ENCODE results near the gene KRT16. TPM values are rescaled to one million over a fixed set of nuclear protein-coding genes. Genes with fewer than 3 reads are reported as not detected.
"Not testable (repeated sequence)": the region's sequence is repeated elsewhere in the genome, so short reads cannot be mapped to it uniquely, and the experiment has no call there.

Gene KRT16
- total RNA-seq, 1 experiment from 2014 or later, result 0.08 TPM

DNA sequence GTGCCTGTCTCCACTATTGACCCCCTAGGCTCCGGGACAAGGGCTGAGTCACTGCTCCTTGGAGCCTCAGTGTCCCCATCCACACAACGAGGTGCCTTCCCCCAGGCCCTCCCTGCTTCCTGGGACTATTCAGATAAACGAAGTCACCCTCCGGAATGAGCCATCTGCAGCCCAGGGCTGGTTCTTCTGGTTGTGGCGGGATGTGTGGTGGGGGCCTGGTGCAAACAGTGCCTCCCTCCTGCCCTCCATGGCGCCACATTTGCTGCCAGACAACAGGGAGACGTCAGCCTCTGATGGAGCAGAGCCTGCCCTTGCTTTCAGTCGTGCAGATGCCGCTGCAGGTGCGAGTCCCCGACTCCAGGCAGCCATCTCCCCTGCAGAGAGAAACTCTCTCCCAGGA, 5.1 kb upstream of the KRT16 start:
- peaks cover 6% of the 10 kb centered on the region; the same call in 1 of the 2 replicates for H3K4me1 ChIP-seq
- H3K9me3 ChIP-seq (replicated peaks), result no peaks in the 10 kb centered on the region
- DNase-seq, result no peak

DNA sequence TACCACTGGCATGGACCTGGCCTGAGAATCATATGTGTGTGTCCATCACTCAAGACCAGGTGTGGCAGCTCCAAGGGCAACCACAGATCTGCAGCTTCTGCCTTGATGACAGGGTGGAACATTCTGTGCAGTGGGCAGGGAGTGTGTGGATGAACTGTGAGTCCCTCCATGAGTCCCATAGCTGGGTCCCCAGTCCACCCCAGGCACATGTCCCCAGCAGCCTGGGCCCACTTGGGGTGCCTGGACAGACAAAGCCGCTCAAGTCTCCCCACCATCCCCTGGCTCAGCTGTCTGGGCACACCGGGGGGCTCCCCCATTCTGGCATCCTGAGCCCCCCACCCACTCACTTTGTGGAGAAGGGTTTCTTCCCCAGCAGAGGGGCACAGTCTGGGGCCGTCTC, 4.6 kb upstream of the KRT16 start:
- Histone ChIP-seq H3K9me3 (replicated peaks) (no peaks in the 10 kb centered on the region), H3K4me1 (peaks cover 2% of the 10 kb centered on the region; the same call in 1 of the 2 replicates), H3K4me3 (no peak overlapping the region), H3K36me3 (peaks cover 11% of the 10 kb centered on the region), H3K27me3 (no peaks in the 10 kb centered on the region), H3K27ac (no peak overlapping the region)
- DNase-seq, result no peak

More for the DNA sequence above, 5.1 kb upstream of the KRT16 start:
- Histone ChIP-seq H3K27me3 (no peaks in the 10 kb centered on the region), H3K36me3 (peaks cover 17% of the 10 kb centered on the region), H3K27ac (no peak overlapping the region), H3K4me3 (no peak overlapping the region)

DNA sequence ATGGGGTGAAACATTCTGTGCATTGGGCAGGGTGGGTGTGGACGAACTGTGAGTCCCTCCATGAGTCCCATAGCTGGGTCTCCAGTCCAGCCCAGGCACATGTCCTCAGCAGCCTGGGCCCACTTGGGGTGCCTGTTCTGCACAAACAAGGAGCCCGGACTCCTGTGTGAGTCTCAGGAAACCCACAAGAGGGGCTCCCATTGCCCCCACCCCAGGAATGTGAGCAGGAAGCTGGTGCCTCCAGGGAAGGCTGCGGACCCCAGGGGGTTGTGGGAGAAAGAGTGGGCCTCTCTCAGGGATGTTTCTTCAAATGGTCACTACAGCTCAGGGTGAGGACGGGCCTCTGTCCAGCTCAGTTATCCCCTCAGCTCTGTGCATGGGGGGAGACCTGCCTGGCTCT, 3.9 kb upstream of the KRT16 start:
- not testable (repeated sequence) for H3K27ac ChIP-seq; DNase-seq; H3K9me3 ChIP-seq (replicated peaks); H3K36me3 ChIP-seq; H3K4me1 ChIP-seq; H3K4me3 ChIP-seq; H3K27me3 ChIP-seq

DNA sequence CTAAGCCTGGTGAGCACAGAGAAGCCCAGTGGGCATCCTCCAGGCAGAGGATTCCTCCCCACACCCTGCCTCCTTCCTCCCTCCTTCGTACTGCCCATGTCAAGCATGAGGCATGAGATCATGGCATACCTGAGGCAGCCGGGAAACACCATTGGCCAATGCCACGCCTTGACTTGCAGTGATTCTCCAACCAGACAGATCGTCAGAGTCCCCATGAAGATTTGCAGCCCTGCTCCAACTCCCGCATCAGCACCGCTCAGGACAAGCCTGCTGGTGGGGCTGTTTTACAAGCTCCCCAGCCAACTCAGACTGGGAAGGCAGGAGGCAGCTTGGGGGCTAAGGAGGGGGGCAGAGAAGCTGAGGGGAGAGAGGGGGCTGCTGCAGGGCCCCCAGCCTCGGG, 2.9 kb upstream of the KRT16 start:
- H3K4me1 ChIP-seq, result peaks cover 2% of the 10 kb centered on the region; the same call in 1 of the 2 replicates
- DNase-seq, result no peak
- no peak overlapping the region for H3K27ac ChIP-seq
- no peaks in the 10 kb centered on the region for H3K9me3 ChIP-seq (replicated peaks)
- H3K36me3 ChIP-seq, result 0 out of 2 replicates have a peak, but pooled peaks cover 3% of the 10 kb centered on the region
- H3K4me3 ChIP-seq, result no peak overlapping the region
- no peaks in the 10 kb centered on the region for H3K27me3 ChIP-seq

DNA sequence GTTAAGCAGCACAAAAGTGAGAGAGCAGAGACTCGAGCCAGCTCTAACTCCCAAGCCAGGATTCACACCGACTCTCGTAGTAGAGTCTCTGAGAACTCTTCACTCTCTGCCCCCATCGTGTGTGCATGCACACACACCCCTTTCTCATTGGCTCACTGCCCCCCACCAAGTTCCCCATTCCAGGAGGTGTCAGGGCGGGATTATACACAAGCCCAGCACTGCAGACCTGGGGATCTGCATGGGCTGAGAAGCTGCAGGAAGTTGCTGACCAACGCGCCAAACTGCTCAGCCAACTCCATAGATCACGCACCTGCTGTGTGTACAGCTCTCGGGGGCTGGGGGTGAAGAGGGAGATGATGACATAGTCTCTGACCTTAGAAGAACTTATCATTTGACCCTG, 2.2 kb upstream of the KRT16 start:
- not testable (repeated sequence) for H3K9me3 ChIP-seq (replicated peaks); H3K27ac ChIP-seq; H3K36me3 ChIP-seq; DNase-seq; H3K4me3 ChIP-seq; H3K27me3 ChIP-seq; H3K4me1 ChIP-seq

DNA sequence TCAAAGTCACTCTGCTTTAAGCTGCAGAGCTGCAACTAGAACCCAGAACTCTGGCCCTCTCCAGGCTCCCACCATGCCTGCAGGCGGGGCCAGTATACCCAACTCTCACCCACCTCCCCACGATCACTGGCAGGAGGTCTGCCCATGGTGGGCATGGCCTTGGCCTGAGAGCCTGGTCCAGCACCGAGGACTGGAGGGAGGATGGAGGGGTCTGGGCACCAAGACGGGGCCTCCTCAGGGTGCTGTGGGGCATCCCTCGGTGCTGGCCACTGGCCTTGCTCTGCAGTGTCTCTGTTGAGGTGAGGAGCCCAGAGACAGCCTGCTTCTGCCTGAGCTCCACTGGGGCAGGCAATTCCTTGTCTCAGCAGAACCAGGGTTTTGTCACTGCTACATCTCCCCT, 1.5 kb upstream of the KRT16 start:
- Histone ChIP-seq H3K27me3 (no peaks in the 10 kb centered on the region), H3K27ac (no peak overlapping the region), H3K4me1 (peaks cover 2% of the 10 kb centered on the region; the same call in 1 of the 2 replicates), H3K9me3 (replicated peaks) (no peaks in the 10 kb centered on the region), H3K36me3 (no peaks in the 10 kb centered on the region), H3K4me3 (no peak overlapping the region)
- DNase-seq, result no peak

DNA sequence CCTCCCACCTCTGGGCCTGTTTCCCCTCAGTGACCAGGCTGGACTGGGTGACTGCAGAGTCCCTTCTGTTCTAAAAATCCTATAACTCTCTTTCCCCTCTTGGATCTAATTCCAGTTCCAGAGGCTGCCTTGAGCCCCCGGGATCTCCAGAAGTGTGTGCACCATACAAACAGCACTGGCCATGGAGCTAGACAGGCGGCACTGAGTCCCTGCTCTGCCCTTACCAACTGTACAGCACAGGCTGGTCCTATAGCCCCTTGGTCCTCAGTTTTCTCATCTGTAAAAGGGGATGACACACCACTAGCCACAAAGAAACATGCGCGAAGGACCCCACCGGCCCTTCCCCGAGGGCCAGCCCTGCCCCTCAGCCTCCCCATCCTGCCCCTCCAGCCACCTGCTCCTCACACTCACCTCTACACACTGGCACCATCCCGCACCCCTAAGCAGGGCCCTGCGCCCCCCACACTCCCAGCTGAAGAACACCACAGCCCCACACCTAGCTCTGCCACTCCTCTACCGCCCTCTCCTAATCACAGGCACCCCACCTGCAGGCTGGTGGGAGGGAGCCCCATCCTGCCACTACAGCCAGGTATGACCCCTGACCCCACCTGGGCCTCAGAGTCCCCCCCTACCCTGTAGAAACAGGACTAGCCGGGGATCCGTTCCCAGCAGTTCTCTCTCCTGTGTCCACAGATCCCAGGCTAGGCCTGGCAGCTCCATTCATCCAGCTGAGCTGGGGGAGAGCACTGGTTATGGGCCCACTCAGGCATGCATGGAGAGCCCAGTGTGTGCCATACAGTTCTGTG, 913 bp upstream of the KRT16 start:
- Histone ChIP-seq H3K9me3 (replicated peaks) (no peaks in the 10 kb centered on the region), H3K27ac (no peak overlapping the region), H3K4me3 (no peak overlapping the region), H3K27me3 (no peaks in the 10 kb centered on the region), H3K36me3 (no peaks in the 10 kb centered on the region), H3K4me1 (peaks cover 2% of the 10 kb centered on the region; the same call in 1 of the 2 replicates)
- no peak for DNase-seq

DNA sequence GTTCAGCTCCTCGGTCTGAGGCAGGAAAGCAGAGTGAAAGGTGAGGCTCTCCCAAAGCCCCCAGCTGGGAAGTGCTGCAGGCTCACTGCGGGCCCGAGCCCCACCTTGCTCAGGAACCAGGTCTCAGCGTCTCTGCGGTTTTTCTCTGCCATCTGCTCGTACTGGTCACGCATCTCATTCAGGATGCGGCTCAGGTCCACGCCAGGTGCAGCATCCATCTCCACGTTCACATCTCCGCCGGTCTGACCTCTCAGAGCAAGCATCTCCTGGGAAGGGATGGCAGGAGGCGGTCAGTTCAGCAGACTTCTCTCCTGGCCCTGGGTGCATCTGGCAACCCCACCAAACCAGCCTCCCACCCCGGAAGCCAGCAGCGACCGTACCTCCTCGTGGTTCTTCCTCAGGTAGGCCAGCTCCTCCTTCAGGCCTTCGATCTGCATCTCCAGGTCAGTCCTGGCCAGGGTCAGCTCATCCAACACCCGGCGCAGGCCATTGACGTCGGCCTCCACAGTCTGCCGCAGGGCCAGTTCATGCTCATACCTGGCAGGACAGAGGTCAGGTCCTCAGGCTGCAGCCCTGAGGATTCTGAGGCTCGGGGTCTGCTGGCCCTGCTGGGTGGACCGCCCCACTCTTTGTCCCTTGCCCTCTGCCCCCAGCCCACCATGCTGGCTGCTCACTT, 1.5 kb downstream of the KRT16 start:
- Histone ChIP-seq H3K27me3 (no peaks in the 10 kb centered on the region), H3K9me3 (replicated peaks) (no peaks in the 10 kb centered on the region; the same call in 1 of the 2 replicates), H3K4me1 (no peaks in the 10 kb centered on the region), H3K36me3 (no peaks in the 10 kb centered on the region), H3K27ac (no peak overlapping the region), H3K4me3 (no peak overlapping the region)
- DNase-seq, result no peak

DNA sequence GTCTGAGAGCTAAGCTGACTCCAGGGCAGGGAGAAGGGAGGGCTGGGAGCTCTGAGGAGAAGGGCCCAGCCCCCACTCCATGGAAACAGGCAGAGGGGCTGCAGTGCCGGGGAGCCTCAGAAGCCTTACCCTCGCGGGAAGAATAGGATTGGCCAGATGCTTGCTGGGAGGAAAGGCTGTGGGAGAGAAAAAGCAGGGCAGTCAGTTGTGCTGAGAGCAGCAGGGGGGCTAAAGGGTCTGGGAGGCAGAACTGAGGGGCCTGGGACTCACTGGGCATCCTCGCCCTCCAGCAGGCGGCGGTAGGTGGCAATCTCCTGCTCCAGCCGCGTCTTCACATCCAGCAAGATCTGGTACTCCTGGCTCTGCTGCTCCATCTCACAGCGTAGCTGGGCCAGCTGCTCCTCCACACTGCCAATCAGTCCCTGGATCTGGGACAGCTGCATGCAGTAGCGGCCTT, 2.5 kb downstream of the KRT16 start:
- not testable (repeated sequence) for H3K4me1 ChIP-seq; H3K9me3 ChIP-seq (replicated peaks); H3K27me3 ChIP-seq; H3K4me3 ChIP-seq; H3K27ac ChIP-seq; H3K36me3 ChIP-seq
- peak; percentile 35 to 41 for DNase-seq

DNA sequence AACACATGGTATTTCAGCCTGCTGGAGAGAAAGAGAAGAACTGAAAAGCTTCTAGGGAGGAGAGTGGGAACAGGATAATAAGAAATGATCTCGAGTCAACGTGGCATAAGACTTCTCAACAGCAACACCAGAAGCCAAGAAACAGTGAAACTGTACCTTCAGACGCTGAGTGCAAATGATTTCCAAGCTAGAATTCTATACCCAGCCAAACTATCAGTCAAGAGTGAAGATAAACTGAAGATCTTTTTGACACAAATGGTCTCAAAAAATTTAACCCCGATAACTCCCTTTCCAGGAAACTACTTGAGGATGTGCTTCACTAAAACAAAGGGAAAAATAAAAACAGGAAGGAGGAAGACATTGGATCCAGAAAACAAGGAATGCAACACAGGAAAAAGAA, 5.6 kb downstream of the KRT16 start:
- not testable (repeated sequence) for H3K4me1 ChIP-seq, H3K27ac ChIP-seq

DNA sequence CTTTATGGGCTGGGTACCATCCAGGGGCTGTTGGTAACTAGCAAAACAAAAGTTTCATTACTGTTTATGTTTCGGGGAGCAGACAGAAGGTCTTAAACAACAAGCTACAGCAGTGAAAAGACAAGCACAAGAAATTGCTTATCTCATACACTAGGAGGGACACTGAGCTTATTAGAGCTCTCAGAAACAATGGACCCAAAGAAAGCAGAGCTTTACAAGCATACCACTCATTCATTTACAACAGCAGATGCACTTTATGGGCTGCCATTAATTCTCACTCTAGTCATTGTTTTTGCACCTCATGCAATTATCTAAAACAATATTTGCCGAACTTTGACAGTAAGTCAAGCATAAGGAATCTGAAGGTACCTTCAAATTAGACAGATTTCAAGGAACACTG, 10.0 kb downstream of the KRT16 start:
- peaks cover 3% of the 10 kb centered on the region; the same call in 1 of the 2 replicates for H3K4me1 ChIP-seq
- H3K4me3 ChIP-seq, result no peak overlapping the region
- no peaks in the 10 kb centered on the region for H3K36me3 ChIP-seq
- DNase-seq, result peak in 1 of 2 experiments; percentile 31
- H3K9me3 ChIP-seq (replicated peaks), result no peaks in the 10 kb centered on the region; the same call in 1 of the 2 replicates
- H3K27ac ChIP-seq, result no peak overlapping the region
- H3K27me3 ChIP-seq, result no peaks in the 10 kb centered on the region

More for the DNA sequence above, 5.6 kb downstream of the KRT16 start:
- H3K4me3 ChIP-seq; H3K27me3 ChIP-seq; H3K9me3 ChIP-seq (replicated peaks); DNase-seq; H3K36me3 ChIP-seq: not testable (repeated sequence)

DNA sequence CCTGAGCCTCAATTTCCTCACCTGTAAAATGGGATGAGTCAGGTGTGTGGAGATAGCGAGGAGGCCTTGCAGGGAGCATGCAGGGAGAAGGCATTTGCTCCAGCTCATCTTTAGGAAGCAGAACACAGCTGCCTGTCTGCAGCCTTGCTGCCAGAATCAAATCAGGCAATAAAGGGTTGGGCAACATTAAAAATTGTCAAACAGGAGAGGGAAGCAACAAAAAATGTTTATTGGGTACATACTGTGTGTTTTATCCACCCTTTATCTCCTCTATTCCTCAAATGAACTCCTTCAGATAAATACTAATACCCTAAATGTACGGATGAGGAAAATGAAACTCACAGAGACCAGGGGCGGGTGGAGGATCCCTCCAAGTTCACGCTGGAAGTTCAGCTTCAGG, 12.2 kb downstream of the KRT16 start:
- Histone ChIP-seq H3K27me3 (no peaks in the 10 kb centered on the region), H3K4me1 (peaks cover 3% of the 10 kb centered on the region; the same call in 1 of the 2 replicates), H3K27ac (no peak overlapping the region), H3K36me3 (no peaks in the 10 kb centered on the region), H3K4me3 (no peak overlapping the region), H3K9me3 (replicated peaks) (no peaks in the 10 kb centered on the region)
- DNase-seq, result no peak

DNA sequence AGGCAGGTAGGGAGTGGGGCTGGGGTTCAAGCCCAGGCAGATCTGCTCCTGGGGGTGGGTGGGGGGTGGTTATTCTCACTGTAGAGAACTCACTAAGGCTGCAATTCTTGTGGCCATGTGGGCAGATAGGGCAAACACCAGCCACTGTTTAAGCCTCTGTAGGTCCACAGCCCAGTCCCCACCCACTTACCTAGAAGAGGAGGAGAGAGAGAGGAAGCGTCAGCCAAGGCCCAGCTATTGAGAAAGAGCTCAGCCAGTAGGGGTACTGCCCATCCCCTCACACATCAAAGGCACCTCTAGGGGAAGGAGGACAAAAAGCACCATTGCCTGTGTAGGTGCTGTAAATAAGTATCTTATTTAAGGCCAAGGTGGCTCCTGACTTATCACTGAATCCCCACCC, 12.9 kb downstream of the KRT16 start:
- DNase-seq, result no peak
- Histone ChIP-seq H3K27me3 (no peaks in the 10 kb centered on the region), H3K27ac (no peak overlapping the region)

DNA sequence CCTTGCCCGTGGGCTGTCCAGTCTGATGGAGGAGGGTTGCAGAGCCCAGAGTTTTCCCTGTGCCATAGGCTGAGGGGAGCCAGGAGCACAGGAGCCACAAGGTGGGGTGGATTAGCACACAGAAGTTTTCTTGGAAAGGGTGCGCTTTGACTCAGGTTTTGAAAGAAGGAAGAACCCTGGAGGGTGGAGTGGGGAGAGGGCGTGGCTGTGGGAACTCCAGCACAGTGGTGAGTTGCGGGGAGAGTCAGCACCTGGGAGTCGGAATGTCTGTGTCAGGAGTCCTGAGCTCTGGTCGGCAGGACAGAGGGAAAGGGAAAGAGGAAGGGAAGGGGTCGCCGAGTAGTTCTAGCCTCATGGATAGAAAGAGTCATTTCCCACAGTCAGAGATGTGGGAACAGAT, 17.0 kb downstream of the KRT16 start:
- Histone ChIP-seq H3K27me3 (no peaks in the 10 kb centered on the region), H3K27ac (no peak overlapping the region), H3K4me1 (peaks cover 6% of the 10 kb centered on the region), H3K4me3 (no peak overlapping the region), H3K9me3 (replicated peaks) (no peaks in the 10 kb centered on the region), H3K36me3 (no peaks in the 10 kb centered on the region)
- no peak for DNase-seq

More for the DNA sequence above, 12.9 kb downstream of the KRT16 start:
- Histone ChIP-seq H3K4me1 (peaks cover 3% of the 10 kb centered on the region; the same call in 1 of the 2 replicates), H3K36me3 (no peaks in the 10 kb centered on the region), H3K9me3 (replicated peaks) (no peaks in the 10 kb centered on the region), H3K4me3 (no peak overlapping the region)

DNA sequence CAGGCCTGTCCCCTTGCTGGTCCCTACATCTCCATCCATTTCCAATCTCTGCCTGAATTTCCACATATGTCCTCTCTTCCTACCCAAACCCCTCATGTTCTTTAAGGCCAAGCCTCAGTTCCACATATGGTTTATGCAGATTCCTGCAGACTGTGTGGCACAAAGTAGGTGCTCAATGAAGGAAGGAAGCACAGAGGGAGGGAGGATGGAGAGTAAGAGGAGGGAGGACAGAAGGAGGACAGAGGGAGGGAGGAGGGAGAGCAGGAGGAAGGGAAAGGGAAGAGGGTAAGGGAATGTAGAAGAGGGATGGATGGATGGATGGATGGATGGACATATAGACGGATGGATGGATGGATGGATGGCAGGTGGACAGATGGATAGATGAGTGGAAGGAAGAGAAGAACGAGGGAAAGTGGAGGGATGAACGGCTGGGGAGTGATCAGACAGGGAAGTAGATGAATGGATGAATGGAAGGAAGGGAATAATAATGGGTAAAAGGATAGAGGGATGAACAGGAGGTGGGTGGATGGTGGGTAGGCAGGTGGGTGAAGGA, 18.1 kb downstream of the KRT16 start:
- Histone ChIP-seq H3K4me3 (no peak overlapping the region), H3K27ac (no peak overlapping the region), H3K27me3 (no peaks in the 10 kb centered on the region), H3K4me1 (peaks cover 6% of the 10 kb centered on the region), H3K36me3 (no peaks in the 10 kb centered on the region), H3K9me3 (replicated peaks) (no peaks in the 10 kb centered on the region)
- DNase-seq, result no peak

Data from SJCRH30 (cell line).